NCI-H128 (cell line): ENCODE data around the gene DHRS9.
"Not testable (repeated sequence)": the region's sequence is repeated elsewhere in the genome, so short reads cannot be mapped to it uniquely, and the experiment has no call there.

Experiments used
- DNase-seq: peaks from one replicate; lab custom pipeline; 2025; ENCODE audit not compliant: unreplicated experiment; lab: John Stamatoyannopoulos, UW

The DHRS9 gene

GRCh38 chr2:169069341-169069740 lies at the start of gene DHRS9:
DHRS9 (plus strand) TSS chr2:169069563; CDS start chr2:169081582, 12,019 bp downstream.
- no peak for DNase-seq

DNA sequence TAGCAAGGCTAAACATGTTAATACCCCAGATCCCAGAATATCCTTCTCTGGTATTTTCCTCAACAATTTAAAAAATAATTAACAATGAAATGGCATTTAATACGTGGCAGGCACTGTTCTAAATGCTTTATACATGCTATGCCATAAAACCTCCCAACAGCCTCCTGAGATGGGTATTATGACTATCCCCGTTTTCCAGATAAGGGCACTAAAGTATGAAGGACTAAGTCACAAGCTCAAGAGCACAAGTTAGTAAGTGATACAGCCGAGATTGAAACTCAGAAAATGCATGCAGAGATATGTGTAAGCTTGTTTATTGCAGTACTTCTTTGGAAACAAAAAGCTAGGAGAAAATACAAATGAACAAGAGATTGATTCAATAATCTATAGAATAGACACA lies 46.2 kb upstream of the DHRS9 start:
- no peak for DNase-seq

- DNase-seq: no peak
Observed at GRCh38 chr2:169026056-169026455, 43.3 kb upstream of the DHRS9 start.

GRCh38 chr2:169027234-169027633 lies 42.1 kb upstream of the DHRS9 start:
- no peak for DNase-seq

DNA sequence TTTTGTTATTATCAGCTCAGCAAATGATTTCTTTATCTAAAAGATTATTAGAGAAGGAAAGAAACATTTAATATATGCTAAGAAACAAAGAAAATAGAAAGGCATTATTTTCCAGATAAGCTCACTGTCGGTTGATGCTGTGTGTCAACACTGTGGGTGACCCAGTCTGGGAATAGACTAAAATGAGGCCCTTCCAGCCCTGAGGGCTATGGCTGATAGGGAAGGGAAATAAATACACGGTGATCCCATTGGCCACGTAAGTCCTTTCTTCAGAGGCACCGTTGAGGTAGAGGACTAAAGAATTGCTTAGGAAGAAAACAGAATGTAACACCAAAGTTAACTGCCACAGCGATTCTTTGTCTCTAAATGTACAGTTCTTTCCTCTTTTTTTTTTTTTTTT lies 40.0 kb upstream of the DHRS9 start:
- no peak for DNase-seq

DNA sequence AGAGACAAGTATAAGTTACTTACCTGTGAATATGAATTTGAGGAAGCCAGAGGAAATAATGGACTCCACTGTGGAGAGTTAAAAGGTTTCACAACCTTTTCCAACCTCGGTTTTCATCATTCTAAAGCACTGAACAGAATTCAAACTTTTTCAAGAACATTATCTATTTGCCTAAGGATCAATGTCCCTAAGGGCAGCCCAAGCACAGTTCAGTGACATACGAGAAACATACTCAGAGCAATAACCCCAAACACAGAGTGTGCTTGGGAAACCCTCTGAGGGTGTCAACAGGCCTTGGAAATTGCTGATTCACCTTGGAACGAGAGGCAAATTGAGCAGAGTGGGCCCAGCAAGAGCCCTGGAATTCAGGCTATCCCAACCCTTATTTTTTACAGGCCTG lies 38.2 kb upstream of the DHRS9 start, which contains the start of gene ABCB11:
Gene ABCB11, minus strand, starts transcription at position 123 of the 400 bp plus-strand sequence. CDS start 13,199 bp downstream, outside the sequence.
- DNase-seq: no peak

DNA sequence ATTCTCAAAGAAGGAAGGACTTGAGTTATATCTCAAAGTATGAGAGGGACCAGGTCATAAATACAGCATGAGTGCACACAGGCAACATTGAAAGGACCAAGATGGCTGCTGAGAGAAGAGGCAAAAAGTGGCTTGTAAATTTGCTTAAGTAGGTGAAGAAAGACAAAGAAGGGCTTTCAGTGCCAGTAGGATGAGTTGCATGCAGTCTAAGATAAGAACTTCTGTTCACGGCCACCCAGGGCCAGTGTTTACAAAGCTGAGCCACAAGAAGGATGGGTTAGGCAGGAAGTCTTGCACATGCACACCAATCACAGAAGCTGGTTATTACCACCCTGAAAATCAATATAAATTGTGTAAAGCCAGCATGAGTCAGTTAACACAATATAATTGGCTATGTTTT lies 35.1 kb upstream of the DHRS9 start:
- no peak for DNase-seq

DNA sequence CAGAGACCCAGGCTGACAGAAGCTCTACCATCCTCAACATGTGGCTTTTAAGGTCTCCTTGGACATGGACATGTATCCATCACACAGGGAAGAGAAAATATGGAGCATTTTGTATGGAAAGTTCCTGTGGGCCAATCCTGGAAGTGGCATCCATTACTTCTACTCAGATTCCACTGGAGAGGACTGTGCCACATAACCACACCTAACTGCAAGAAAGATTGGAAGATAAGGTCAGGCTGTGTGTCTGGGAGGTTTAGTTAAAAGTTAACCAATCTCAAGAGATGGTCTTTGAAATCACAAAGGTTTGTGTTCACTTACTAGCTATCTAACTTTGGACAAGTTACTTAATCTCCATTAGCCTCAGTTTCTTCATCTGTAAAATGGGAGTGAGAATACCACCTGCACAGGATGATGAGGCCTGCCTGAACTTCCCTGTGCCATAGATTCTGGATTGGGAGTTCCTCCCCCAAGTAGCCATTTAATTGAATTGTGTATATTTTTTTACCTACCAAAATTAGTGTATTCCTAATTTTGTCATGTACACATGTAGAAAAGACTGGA lies 34.3 kb upstream of the DHRS9 start:
- DNase-seq: no peak

DNA sequence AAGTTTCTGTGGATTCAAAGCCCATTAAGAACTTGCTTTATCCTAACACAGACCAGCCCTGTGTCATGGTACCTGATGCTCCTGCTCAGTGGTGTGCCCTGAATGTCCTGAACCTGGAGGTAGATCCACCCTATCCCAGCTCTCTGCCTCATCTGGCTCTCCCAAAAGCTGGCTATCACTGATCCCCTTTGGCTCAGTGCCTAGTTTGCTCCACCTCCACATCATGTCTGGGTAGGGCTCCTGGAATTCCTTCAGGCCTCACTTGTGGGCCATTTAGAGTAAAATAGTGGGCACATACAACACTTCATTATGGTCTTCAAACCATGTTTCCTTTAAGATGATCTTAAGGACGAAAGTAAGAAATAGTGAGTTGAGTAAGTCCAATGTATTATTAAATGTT lies 33.5 kb upstream of the DHRS9 start:
- no peak for DNase-seq

DNA sequence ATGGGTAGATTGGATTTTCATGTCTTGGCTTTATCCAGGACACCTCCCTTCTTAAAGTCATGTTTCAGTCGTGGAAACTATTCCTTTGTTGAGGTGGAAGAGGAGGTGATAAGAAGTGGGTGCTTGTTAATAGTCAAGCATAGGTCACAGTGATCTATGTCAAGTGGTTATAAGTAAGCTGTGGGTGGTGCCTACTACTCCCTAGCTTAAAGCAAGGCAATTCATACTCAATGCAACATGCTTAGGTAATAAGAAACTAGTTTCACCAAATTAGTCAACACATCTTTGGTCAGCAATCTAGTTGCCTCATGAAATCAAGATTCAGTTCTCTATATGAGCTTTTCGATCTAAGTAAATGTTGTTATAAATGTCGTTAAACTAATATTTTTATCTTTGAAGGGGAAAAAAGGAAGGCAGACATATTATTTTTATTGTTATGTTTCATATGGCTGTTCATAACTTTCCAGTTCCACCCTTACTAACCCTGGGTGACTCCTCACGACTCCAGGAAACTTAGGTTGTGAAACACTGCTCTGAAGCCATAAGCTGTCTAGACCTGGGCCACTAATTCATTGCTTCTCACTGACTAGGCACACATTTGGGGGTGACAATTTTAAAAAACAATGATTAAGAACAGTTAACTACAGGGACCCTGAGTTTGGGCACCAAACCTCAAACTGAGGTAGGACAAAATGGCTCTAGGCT lies 32.5 kb upstream of the DHRS9 start:
- no peak for DNase-seq

- DNase-seq: no peak
Observed at GRCh38 chr2:169038338-169038757, 31.0 kb upstream of the DHRS9 start.

DNA sequence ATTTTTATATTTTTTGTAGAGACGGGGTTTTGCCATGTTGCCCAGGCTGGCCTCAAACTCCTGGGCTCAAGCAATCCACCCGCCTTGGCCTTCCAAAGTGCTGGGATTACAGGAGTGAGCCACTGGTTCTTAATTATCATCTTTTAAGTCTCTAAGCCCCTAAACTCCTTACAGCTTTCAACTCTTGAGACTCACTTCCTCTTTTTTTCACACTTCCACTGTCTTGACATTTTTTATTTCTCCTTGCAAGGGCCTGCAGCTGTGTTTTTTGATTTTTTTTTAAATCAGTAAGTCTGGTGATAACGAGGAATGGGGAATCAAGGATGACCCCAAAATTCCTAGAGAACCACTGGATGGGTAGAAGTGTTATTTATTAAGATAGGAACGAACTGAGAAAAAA lies 29.7 kb upstream of the DHRS9 start:
- no peak for DNase-seq

- DNase-seq: no peak
Observed at GRCh38 chr2:169041594-169041993, 27.8 kb upstream of the DHRS9 start.

- DNase-seq: no peak
Observed at GRCh38 chr2:169042856-169043255, 26.5 kb upstream of the DHRS9 start.

DNA sequence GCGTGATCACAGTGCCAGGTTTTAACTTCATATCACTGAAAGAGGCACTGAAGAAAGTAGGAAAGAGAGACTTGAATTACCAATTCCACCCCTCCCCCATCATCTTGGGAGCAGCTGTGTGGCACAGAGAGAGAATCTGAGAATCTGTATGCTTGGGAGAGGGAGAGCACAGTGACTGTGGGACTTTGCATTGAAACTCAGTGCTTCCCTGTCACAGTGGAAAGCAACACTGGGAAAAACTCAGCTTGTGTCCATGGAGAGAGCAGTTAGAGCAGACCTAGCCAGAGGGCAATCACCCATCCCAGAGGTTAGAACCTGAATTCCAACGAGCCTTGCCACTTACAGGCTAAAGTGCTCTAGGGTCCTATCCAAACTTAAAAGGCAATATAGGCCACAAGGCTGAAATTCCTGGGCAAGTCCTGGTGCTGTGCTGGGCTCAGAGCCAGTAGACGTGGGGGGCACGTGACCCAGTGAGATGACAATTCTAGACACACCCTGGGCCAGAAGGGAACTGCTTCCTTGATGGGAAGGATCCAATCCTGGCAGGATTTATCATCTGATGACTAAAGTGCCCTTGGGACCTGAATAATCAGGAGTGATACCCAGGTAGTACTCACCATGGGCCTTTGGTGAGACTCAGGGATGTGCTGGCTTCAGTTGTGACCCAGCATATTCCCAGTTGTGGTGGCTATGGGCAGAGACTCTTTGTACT lies 22.8 kb upstream of the DHRS9 start:
- DNase-seq: no peak

GRCh38 chr2:169047256-169048250 lies 21.8 kb upstream of the DHRS9 start:
- no peak for DNase-seq

DNA sequence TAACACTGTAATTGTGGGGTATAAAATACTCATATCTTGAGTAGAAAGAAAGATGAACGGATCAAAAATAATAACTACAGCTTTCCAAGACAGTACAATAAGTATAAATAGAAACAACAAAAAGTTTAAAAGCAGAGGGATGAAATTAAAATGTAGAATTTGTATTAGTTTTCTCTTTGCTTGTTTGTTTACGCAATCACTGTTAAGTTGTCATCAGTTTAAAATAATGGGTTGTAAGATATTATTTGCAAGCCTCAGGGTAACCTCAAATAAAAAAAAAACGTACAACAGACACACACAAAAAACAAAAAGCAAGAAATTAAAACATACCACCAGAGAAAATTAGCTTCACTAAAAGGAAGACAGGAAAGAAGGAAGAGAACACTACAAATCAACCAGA lies 20.2 kb upstream of the DHRS9 start:
- DNase-seq: no peak

DNA sequence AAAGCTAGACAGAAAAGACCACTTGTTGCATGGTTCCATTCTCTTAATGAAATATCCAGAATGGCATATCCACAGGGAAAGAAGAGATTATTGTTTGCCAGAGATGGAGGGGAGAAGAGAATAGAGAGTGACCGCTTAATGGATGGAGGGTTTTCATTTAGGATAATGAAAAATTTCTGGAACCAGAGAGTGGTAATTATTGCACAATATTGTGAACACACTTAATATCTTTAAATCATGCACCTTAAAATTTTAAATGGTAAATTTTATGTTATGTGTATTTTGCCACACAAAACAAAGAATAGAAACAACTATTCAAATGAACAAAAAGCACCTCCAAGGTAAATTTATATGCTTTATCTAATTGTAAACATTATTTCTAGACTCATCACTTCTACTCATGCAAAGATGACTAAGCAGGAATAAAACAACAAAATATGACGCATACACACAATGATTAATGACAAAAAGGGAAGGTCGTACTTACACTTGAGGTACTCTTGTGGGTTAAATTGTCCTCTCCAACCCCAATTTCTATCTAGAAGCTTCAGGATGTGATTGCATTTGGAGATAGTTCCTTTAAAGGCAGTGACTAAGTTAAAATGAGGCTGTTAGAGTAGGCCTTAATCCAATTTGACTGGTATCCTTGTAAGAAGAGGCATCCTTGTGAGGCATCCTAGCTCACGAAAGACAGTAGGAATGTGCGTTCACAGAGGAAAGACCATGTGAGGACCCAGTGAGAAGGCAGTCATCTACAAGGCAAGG lies 18.7 kb upstream of the DHRS9 start:
- no peak for DNase-seq

DNA sequence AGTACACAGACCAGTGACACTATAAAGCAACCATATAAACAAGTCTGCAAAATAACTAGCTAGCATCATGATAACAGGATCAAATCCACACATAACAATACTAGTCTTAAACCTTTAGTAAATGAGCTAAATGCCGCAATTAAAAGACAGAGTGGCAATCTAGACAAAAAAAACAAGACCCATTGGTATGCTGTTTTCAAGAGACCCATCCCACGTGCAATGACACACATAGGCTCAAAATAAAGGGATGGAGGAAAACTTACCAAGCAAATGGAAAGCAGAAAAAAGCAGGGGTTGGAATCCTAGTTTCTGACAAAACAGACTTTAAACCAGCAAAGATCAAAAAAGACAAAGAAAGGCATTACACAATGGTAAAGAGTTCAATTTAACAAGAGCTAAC lies 14.8 kb upstream of the DHRS9 start:
- not testable (repeated sequence) for DNase-seq

DNA sequence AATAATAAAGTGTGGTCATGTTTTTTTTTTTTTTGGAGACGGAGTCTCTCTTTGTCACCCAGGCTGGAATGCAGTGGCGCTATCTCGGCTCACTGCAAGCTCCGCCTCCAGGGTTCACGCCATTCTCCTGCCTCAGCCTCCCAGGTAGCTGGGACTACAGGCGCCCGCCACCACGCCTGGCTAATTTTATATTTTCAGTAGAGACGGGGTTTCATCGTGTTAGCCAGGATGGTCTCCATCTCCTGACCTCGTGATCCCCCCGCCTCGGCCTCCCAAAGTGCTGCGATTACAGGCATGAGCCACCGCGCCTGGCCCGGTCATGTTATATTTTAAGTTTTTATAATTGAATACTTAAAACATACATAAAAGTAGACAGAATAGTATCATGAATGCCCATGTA lies 5.2 kb upstream of the DHRS9 start:
- DNase-seq: not testable (repeated sequence)
